HT-29 (cell line): Measurements from ENCODE around the gene GOLGA6D. TPM values are rescaled to one million over a fixed set of nuclear protein-coding genes. Genes with fewer than 3 reads are reported as not detected.
"Not testable (repeated sequence)": the region's sequence is repeated elsewhere in the genome, so short reads cannot be mapped to it uniquely, and the experiment has no call there.

Experiments
- DNase-seq: peaks from one replicate; pipeline ENCODE4 v3.0.0-alpha.2; 2015; ENCODE audit warnings: low spot score
- total RNA-seq: library from RNA; depleted of rRNA; stranded (reverse); fragments of >200 nt; shearing (Covaris generic); gene quantifications from 2 replicates; pipeline ENCODE4 v1.2.3, GENCODE V29; 2014

The GOLGA6D gene
- total RNA-seq, 1 experiment from 2014 or later, result 0.15 TPM

GRCh38 chr15:75278497-75278896 lies 4.1 kb upstream of the GOLGA6D start:
- not testable (repeated sequence) for DNase-seq

GRCh38 chr15:75284152-75284551 lies 1.5 kb downstream of the GOLGA6D start:
- DNase-seq, result not testable (repeated sequence)

DNA sequence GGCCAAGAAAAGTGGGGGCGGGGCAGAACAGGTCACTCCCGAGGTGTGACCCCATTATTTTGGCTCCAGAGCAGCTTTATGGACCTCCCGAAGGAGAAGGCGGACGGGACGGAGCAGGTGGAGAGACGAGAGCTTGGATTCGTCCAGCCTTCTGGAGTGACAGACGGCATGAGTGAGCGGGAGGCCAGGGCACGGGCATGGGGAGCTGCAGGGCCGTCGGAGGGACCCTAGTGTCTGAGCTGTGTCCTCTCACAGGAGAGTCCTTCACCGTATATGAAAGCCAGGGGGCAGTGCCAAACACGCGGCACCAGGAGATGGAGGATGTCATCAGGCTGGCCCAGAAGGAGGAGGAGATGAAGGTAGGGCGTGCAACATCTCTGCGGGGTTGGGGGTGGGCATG lies 11.0 kb downstream of the GOLGA6D start:
- DNase-seq, result not testable (repeated sequence)

- DNase-seq, result not testable (repeated sequence)
Measured at GRCh38 chr15:75298541-75299310, 16.1 kb downstream of the GOLGA6D start.

DNA sequence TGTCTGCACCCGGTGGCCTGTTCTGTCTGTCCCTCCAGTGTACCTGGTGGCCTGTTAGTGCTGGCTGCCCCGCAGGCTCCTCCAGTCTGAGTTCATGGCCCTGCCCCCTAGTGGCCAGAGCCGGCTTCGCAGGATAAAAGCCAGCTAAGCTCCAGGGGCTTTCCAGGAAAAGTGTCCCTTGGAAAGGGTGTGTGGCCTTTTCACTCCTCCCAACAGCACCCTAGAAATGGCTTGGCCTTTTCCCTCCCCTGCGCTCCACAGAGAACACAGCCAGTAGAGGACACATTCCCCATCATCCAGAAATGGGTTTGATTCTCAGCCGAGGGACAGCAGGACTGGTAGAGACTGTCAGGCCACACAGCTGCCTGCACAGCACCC lies 16.7 kb downstream of the GOLGA6D start:
- DNase-seq, result not testable (repeated sequence)

DNA sequence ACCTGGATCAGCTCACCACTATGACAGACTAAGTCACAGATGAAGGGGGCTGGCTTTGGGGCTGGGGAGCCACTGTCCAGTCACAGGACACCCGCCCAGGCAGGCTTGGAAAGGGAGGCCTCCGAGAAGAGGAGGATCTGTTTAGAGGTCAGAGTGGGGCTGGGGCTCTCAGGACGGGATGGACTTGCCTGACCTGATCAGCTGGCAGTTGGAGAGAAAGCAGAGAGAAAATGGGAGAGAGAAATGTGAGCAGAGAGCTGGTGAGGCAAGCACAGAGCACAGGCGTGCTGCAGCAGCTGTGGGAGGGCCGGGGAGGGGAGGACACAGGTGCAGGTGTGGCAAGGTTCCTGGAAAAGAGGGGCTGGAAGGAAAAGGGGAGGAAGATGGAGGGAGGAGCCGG lies 17.4 kb downstream of the GOLGA6D start:
- DNase-seq, result not testable (repeated sequence)

- DNase-seq, result no peak
Measured at GRCh38 chr15:75302318-75302717, 19.7 kb downstream of the GOLGA6D start.

GRCh38 chr15:75302753-75303152 lies 20.1 kb downstream of the GOLGA6D start:
- not testable (repeated sequence) for DNase-seq

- no peak for DNase-seq
Measured at GRCh38 chr15:75306188-75306587, 23.6 kb downstream of the GOLGA6D start.

- peak; percentile 89 for DNase-seq
Measured at GRCh38 chr15:75307778-75308390, 25.2 kb downstream of the GOLGA6D start.

GRCh38 chr15:75309711-75310110 lies 27.1 kb downstream of the GOLGA6D start:
- no peak for DNase-seq

DNA sequence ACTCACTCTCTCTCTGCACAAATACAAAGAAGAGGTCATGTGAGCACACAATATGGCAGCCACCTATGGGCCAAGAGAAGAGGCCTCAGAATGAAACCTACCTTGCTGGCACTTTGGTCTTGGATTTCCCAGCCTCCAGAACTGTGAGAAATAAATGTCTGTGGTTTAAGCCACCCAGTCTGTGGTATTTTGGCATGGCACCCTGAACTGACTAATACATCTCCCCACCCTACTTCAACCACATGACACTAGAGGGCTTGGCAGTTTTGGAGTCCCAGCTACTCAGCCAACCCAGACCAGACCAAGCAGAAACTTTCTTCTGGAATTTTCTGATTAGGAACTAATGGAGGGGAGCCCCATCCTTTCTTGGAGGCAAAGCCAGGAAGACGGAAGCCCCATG lies 29.9 kb downstream of the GOLGA6D start:
- peak; percentile 11 for DNase-seq

GRCh38 chr15:75313116-75313845 lies 30.6 kb downstream of the GOLGA6D start:
- DNase-seq, result no peak

DNA sequence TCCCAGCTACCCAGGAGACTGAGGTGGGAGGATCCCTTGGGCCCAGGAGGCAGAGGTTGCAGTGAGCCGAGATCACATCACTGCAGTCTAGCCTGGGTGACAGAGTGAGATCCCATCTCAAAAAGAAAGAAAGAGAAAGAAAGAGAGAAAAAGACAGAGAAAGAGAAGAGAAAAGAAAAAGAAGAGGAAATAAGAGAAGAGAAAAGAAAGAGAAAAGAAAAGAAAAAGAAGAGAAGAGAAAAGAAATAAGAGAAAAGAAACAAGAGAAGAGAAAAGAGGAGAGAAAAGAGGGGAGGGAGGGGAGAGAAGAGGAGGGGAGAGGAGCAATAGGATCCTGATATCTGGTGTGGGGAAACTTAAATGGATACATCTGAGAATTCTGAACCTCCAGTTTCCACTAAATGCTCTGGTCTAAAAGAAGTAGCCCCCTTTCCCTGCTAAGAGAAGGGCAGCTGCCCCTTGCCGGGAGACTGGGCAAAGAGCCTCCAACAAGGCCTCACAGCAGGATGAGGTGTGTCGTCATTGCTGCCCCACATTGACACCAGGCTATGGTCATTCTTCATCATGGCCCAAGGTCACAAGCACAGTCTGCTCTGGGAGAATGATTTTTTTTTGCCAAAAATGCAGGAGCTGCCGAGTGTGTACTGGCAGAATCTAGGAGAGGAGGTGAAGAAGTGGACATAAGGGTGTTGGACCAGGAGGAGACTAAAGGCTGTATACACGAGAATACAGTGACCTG lies 32.1 kb downstream of the GOLGA6D start:
- DNase-seq, result no peak

DNA sequence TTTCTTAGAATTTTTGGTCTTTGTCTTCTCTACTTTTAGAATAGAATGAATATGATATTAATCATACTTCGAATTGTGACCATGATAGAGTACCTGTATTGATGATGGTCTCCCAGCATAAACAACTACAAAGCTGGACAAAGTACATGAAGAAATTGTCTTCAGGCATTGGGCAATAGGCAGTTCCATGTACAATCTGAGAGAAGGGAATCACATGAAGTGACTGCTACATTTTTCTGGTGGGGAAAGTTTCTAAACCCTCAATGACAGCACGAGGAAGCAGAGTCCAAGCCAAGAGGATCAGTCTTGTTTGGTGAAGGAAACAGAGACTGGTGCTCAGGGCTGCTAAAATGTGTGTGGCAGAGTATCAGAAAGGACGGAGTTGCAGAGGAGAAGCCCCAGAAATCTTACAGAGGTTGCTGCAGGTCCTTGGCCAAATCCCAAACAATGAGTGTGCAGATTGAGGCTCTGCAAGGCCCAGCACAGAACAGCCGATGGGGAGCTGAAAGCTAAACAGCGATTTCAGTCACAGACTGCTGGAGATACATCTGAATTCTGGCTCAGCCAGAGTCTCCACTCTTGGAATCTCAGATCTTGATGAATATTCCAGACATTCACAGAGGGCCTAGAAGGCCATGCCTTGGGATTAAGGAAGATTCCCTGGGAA lies 36.7 kb downstream of the GOLGA6D start:
- DNase-seq, result not testable (repeated sequence)

DNA sequence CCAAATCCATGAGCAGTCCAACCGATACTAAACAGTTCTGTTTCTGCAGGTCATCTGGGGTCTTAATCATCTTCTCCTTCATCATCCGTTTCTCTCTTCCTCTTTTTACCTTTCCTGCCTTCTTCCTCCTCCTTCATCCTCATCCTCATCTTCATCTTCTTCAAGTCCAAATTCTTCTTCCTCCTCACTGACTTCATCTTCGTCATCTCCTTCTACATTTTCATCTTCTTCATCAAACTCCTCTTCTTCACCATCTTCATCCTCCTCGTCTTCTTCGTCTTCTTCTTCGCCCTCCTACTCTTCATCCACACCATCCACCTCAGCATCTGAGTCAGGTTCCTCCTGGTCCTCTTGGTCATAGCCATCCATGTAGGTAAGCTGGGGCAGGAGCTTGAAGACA lies 39.1 kb downstream of the GOLGA6D start:
- DNase-seq, result no peak

GRCh38 chr15:75325922-75326321 lies 43.3 kb downstream of the GOLGA6D start:
- DNase-seq, result no peak

DNA sequence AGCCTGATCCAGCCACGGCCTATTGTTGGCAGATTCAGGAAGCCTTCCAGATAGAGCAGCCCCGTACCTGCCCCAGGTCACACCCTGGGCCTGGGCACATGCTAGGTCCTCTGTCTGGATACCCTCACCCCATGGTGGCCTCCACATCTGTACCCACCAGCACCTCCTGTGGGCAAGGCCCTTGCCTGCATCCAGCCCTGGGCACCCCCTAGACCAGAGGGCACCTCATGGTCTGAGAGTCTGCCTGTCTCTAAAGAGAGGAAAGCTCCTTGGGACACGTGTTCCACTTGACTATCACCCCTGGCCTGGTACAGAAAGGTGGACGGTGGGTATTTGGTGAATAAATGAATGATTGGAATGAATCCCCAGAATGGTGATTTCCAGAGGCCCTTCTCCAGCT lies 44.4 kb downstream of the GOLGA6D start:
- DNase-seq, result no peak

GRCh38 chr15:75327491-75327890 lies 44.9 kb downstream of the GOLGA6D start:
- no peak for DNase-seq

GRCh38 chr15:75328493-75329314 lies 46.1 kb downstream of the GOLGA6D start:
- no peak for DNase-seq
